Measurements from ENCODE around the gene SIGLEC15.

GRCh38 chr18:45871431-45872084 is 46.1 kb downstream of the SIGLEC15 start:
- TF ChIP-seq CTCF (IDR thresholded peaks at IDR 0.05) (no peak), POLR2A (IDR thresholded peaks at IDR 0.05) (no peak)
